ENCODE measurements around the gene RBM12.

Gene RBM12

DNA sequence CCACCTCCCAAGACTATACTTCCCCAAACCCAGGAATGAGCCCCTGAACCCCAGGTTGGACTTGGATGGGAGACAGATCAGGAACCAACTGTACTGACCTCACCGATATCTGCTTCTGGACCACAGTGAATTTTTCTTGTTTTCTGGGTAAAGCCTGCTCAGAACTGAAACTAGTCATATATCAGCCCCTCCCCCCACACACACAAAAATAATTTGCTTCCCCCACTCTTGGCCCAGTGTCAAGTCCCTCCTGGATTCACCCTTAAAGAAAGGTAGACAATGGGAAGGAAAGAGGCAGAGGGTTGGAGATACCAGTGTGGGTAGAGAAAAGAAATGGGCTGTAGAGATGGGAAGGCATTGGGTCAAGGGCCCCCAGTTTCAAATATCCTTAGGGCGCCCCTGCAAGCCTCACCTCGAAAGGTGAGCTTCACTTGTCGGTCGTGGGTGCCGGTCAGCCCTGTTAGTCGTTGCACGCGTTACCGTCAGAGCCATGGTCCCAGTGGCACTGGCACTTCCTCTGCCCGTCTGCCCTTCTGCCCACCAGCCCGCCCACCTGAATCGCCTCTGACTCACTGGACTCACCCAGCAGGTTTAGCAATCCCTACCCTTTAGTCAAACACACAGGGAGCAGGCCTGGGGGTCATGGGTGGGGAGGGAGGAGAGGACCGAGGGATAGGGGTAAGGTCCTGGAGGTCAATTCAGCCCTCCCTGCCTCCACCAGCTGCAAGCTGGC lies 57.5 kb downstream of the RBM12 start:
- Histone ChIP-seq H3K27ac (no peak overlapping the region), H3K4me3 (no peak overlapping the region)
- no peak for DNase-seq (ENCODE audit: low spot score)
- TF ChIP-seq, protein P1, sequence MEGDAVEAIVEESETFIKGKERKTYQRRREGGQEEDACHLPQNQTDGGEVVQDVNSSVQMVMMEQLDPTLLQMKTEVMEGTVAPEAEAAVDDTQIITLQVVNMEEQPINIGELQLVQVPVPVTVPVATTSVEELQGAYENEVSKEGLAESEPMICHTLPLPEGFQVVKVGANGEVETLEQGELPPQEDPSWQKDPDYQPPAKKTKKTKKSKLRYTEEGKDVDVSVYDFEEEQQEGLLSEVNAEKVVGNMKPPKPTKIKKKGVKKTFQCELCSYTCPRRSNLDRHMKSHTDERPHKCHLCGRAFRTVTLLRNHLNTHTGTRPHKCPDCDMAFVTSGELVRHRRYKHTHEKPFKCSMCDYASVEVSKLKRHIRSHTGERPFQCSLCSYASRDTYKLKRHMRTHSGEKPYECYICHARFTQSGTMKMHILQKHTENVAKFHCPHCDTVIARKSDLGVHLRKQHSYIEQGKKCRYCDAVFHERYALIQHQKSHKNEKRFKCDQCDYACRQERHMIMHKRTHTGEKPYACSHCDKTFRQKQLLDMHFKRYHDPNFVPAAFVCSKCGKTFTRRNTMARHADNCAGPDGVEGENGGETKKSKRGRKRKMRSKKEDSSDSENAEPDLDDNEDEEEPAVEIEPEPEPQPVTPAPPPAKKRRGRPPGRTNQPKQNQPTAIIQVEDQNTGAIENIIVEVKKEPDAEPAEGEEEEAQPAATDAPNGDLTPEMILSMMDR (IDR thresholded peaks at IDR 0.05) = no peak

DNA sequence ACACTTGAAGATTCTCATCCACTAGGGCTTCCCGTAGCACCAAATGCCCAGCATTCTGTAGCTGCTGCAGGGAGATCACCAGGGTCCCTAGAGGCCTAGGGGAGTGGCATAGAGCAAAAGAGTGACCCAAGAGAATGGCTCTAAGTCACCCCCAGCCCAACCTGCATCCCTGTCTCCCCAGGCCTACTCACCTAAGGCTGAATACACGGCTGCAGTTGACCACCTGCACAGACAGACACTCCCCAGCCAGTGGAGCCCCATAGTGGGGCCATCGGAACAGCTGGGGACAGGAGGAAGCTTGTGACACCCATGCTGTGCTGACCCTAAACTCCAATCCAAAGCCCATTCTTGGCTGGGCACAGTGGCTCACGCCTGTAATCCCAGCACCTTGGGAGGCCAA lies 58.6 kb downstream of the RBM12 start:
- Histone ChIP-seq H3K4me3 (no peak overlapping the region), H3K27ac (no peak overlapping the region)
- no peak for DNase-seq (ENCODE audit: low spot score)
- TF ChIP-seq, protein P1 (IDR thresholded peaks at IDR 0.05) = no peak

- H3K4me3 ChIP-seq = no peak overlapping the region
- DNase-seq (ENCODE audit: low spot score) = peak; percentile 68
- no peak overlapping the region for H3K27ac ChIP-seq
- TF ChIP-seq, protein P1 (IDR thresholded peaks at IDR 0.05) = no peak
Observed at GRCh38 chr20:35604449-35604747, 60.3 kb downstream of the RBM12 start.

- DNase-seq (ENCODE audit: low spot score) = no peak
- TF ChIP-seq, protein P1 (IDR thresholded peaks at IDR 0.05) = no peak
Observed at GRCh38 chr20:35603695-35604448, 60.8 kb downstream of the RBM12 start.

GRCh38 chr20:35602851-35603495 lies 61.7 kb downstream of the RBM12 start:
- TF ChIP-seq, protein P1 (IDR thresholded peaks at IDR 0.05) = no peak
- H3K27ac ChIP-seq = no peak overlapping the region
- no peak for DNase-seq (ENCODE audit: low spot score)
- H3K4me3 ChIP-seq = no peak overlapping the region

More at GRCh38 chr20:35603695-35604448, 60.8 kb downstream of the RBM12 start:
- no peak overlapping the region for H3K4me3 ChIP-seq
- H3K27ac ChIP-seq = no peak overlapping the region

DNA sequence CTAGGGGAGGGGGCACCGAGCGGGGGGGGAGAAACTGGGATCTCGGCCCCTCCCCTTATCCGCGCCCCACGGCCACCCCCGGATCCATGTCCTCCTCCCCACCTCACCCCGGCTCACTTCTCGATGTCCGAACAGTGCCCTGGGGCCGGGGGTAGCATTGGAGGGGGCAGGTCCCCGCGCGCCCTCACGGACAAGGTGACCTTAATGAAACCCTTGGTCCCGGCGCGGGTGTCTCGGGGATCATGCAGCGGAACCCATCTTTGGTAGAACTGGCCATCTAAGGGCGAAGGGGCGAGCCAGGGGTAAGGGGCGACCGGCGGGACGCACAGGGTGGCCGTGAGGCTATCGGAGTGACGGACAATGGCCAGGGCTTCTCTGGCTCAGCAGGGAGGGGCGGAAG lies 62.7 kb downstream of the RBM12 start:
- no peak for DNase-seq (ENCODE audit: low spot score)
- peak overlapping the region; percentile 74 for H3K4me3 ChIP-seq
- TF ChIP-seq, protein P1 (IDR thresholded peaks at IDR 0.05) = no peak
- H3K27ac ChIP-seq = no peak overlapping the region
